ENCODE results near the gene KIAA1217.
"Not testable (repeated sequence)": the region's sequence is repeated elsewhere in the genome, so short reads cannot be mapped to it uniquely, and the experiment has no call there.

The KIAA1217 gene

DNA sequence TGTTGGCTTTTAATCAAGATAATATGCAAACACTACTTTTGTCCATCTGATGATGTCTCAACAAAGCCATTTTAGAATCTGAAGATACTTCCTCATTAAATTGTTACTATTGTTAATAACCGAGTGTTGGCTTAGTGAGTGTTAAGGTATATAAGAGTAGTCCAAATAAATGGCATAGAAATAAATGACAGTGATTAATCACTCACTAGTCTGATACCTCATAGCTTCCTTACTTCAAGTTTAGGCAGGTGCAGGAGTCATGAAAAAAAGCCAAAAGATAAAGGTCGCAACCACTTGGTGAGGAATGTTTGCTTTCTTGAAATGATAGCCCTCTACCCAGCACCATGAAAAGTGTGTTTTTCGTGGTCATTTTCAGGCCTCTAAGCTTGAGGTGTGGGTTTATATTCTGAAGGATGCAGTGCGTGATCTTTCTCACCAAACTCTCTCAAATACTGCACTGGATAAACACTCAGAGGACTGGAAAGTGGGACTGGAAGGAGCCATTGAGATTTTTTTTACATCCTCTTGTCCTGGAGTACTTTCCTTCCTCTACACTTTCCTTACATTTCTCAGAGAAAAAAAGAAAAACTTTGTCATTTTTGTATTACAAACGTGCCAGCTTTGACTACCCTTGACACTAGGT is 138.1 kb downstream of the KIAA1217 start:
- H3K9me3 ChIP-seq, result no peaks in the 10 kb centered on the region
- TF ChIP-seq, protein P1, sequence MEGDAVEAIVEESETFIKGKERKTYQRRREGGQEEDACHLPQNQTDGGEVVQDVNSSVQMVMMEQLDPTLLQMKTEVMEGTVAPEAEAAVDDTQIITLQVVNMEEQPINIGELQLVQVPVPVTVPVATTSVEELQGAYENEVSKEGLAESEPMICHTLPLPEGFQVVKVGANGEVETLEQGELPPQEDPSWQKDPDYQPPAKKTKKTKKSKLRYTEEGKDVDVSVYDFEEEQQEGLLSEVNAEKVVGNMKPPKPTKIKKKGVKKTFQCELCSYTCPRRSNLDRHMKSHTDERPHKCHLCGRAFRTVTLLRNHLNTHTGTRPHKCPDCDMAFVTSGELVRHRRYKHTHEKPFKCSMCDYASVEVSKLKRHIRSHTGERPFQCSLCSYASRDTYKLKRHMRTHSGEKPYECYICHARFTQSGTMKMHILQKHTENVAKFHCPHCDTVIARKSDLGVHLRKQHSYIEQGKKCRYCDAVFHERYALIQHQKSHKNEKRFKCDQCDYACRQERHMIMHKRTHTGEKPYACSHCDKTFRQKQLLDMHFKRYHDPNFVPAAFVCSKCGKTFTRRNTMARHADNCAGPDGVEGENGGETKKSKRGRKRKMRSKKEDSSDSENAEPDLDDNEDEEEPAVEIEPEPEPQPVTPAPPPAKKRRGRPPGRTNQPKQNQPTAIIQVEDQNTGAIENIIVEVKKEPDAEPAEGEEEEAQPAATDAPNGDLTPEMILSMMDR (IDR thresholded peaks at IDR 0.05), result no peak
- H3K4me1 ChIP-seq, result peaks cover 0 to 27% (median 9%) of the 10 kb centered on the region in 4 donors
- H3K27me3 ChIP-seq, result no peaks in the 10 kb centered on the region
- H3K27ac ChIP-seq, result no peak overlapping the region
- no peaks in the 10 kb centered on the region for H3K36me3 ChIP-seq
- intact Hi-C loops (cut with DNase I; ENCODE audit: low total_unique reads), result no loop called here
- DNase-seq, result no peak
- H3K4me3 ChIP-seq, result no peak overlapping the region

DNA sequence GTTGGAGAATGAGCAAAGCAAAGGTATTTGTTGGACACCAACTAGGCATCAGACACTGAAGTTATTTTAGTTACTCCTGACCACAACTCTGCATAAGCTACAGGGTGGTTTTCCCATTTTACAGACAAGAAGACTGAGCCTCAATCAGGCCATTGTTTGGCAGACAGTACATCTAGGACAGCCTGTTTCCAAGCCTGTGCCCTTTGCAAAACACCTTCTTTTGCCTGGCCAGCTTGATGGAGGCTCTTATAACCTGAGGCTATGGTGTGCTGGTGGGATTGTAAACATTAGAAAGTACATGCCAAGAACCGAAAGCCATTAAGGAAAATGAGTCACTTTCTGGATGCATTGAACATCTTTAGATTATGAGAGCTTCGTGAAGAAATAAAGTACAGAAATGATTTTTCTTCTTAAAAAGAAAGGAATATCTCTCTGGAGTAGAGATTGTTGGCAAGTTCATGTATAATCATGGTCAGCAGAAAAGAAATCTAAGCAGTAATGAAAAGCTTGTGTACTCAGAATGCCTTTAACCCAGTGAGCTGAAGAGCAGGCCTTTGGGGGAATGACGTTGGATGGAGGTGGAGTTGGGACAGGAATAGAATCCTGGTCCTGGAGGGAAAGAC is 140.6 kb downstream of the KIAA1217 start:
- no peak overlapping the region for H3K4me3 ChIP-seq
- intact Hi-C loops (cut with DNase I; ENCODE audit: low total_unique reads), result no loop called here
- no peaks in the 10 kb centered on the region for H3K36me3 ChIP-seq
- TF ChIP-seq, protein P1 (IDR thresholded peaks at IDR 0.05), result no peak
- no peaks in the 10 kb centered on the region for H3K9me3 ChIP-seq
- no peak overlapping the region for H3K27ac ChIP-seq
- DNase-seq, result no peak
- H3K4me1 ChIP-seq, result peaks cover 0 to 17% (median 7%) of the 10 kb centered on the region in 4 donors
- no peaks in the 10 kb centered on the region for H3K27me3 ChIP-seq

- Histone ChIP-seq H3K4me3 (no peak overlapping the region), H3K36me3 (no peaks in the 10 kb centered on the region), H3K4me1 (peaks cover 0 to 10% (median 1%) of the 10 kb centered on the region in 4 donors), H3K9me3 (no peaks in the 10 kb centered on the region), H3K27me3 (no peaks in the 10 kb centered on the region), H3K27ac (no peak overlapping the region)
- intact Hi-C loops (cut with DNase I; ENCODE audit: low total_unique reads), result no loop called here
- no peak for DNase-seq
- TF ChIP-seq, protein P1 (IDR thresholded peaks at IDR 0.05), result no peak
Measured at GRCh38 chr10:24350070-24350921, 141.4 kb downstream of the KIAA1217 start.

DNA sequence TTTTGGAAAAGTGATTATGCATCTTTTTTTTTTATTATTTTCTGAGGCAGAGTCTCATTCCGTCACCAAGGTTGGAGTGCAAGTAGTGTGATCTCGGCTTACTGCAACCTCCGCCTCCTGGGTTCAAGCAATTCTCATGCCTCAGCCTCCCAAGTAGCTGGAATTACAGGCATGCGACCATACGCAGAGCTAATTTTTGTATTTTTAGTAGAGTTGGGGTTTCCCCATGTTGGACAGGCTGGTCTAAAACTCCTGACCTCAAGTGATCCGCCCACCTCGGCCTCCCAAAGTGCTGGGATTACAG is 141.9 kb downstream of the KIAA1217 start:
- DNase-seq; H3K4me1 ChIP-seq; H3K27ac ChIP-seq; H3K36me3 ChIP-seq; intact Hi-C loops (cut with DNase I; ENCODE audit: low total_unique reads); H3K9me3 ChIP-seq; H3K27me3 ChIP-seq; H3K4me3 ChIP-seq: not testable (repeated sequence)

GRCh38 chr10:24351961-24352360 is 143.0 kb downstream of the KIAA1217 start:
- H3K27me3 ChIP-seq, result no peaks in the 10 kb centered on the region
- H3K36me3 ChIP-seq, result no peaks in the 10 kb centered on the region
- TF ChIP-seq, protein P1 (IDR thresholded peaks at IDR 0.05), result no peak
- peaks cover 0 to 10% (median 0%) of the 10 kb centered on the region in 4 donors for H3K4me1 ChIP-seq
- H3K27ac ChIP-seq, result no peak overlapping the region
- intact Hi-C loops (cut with DNase I; ENCODE audit: low total_unique reads), result no loop called here
- DNase-seq, result no peak
- H3K9me3 ChIP-seq, result no peaks in the 10 kb centered on the region
- no peak overlapping the region for H3K4me3 ChIP-seq

- DNase-seq, result no peak
- intact Hi-C loops (cut with DNase I; ENCODE audit: low total_unique reads), result no loop called here
- Histone ChIP-seq H3K9me3 (no peaks in the 10 kb centered on the region), H3K27ac (no peak overlapping the region), H3K36me3 (no peaks in the 10 kb centered on the region), H3K4me1 (peaks cover 0 to 6% (median 0%) of the 10 kb centered on the region in 4 donors), H3K27me3 (no peaks in the 10 kb centered on the region), H3K4me3 (no peak overlapping the region)
- TF ChIP-seq, protein P1 (IDR thresholded peaks at IDR 0.05), result no peak
Measured at GRCh38 chr10:24352399-24352798, 143.5 kb downstream of the KIAA1217 start.

Data from tibial artery (tissue), 4 donors.